Sigmoid colon (tissue), 7 donors: ENCODE data around the gene UVRAG. TPM values are rescaled to one million over a fixed set of nuclear protein-coding genes. Genes with fewer than 3 reads are reported as not detected.

Source experiments
- DNase-seq: peaks from one replicate; pipeline ENCODE4 v3.0.0-alpha.2; 2019
- H3K27ac ChIP-seq, 4 donors: fragments of 200-600 bp; sonication (generic); one replicate each; pipeline ENCODE4 v1.5.1; 2016 to 2019; ENCODE audit warnings: mild to moderate bottlenecking in 1 of 4
- H3K27me3 ChIP-seq, 3 donors: fragments of 200-600 bp; sonication (generic); one replicate each; pipeline ENCODE4 v1.5.1; 2019; ENCODE audit warnings: mild to moderate bottlenecking in 1 of 3
- H3K36me3 ChIP-seq, 4 donors: fragments of 200-600 bp; sonication (generic); one replicate each; pipeline ENCODE4 v1.5.1; 2016 to 2019
- H3K4me1 ChIP-seq, 4 donors: fragments of 200-600 bp; sonication (generic); one replicate each; pipeline ENCODE4 v1.5.1; 2017 to 2019
- H3K4me3 ChIP-seq, 4 donors: fragments of 200-600 bp; sonication (generic); one replicate each; pipeline ENCODE4 v1.5.1; 2017 to 2019; ENCODE audit warnings: mild to moderate bottlenecking in 2 of 4, moderate library complexity in 1 of 4
- H3K9me3 ChIP-seq, 4 donors: fragments of 200-600 bp in 3 of 4; sonication (generic) in 3 of 4; one replicate each; pipeline versions ENCODE4 v1.5.1 to v1.6.1; 2013 to 2019
- CTCF ChIP-seq, 4 experiments: fragments of 450-650 bp in 3 of 4; fragments of 200-600 bp in 1 of 4; IDR thresholded peaks; one replicate each; pipeline ENCODE4 v1.5.1; 2016 to 2019; ENCODE audit warnings: antibody characterized with exemption in 4 of 4, mild to moderate bottlenecking in 3 of 4, moderate library complexity in 2 of 4
- EP300 ChIP-seq, 4 donors: sonication (generic); formaldehyde crosslinking; IDR thresholded peaks; one replicate each; pipeline ENCODE4 v1.6.1; 2017; ENCODE audit warnings: antibody characterized with exemption in 4 of 4
- POLR2A ChIP-seq, 2 donors: fragments of 450-650 bp; IDR thresholded peaks; one replicate each; pipeline ENCODE4 v1.6.1; 2016; ENCODE audit warnings: antibody characterized with exemption in 2 of 2, mild to moderate bottlenecking in 2 of 2, moderate library complexity in 2 of 2
- POLR2AphosphoS5 ChIP-seq, 4 donors: sonication (generic); formaldehyde crosslinking; IDR thresholded peaks; one replicate each; pipeline ENCODE4 v1.6.1; 2017; ENCODE audit warnings: antibody characterized with exemption in 4 of 4
- WGBS, 2 donors: extraction: QIAGEN DNeasy Blood & Tissue Kit; methylation state at CpG; one replicate each; pipeline ENCODE4 v1.1.7; 2013; 5-methylcytosine and 5-hydroxymethylcytosine counted together
- intact Hi-C: fragments of 100-400 bp; cut with DNase I; formaldehyde crosslinking; loops from one replicate; pipeline ENCODE4 v1.15.1; 2023
- polyA plus RNA-seq, 3 donors: library from polyadenylated mRNA; stranded (reverse); fragments of 200-250 nt; gene quantifications; one replicate each; pipeline ENCODE4 v1.2.3, GENCODE V29; 2013
- total RNA-seq, 4 donors: library from RNA; depleted of rRNA; stranded (reverse); fragments of >200 nt; gene quantifications; one replicate each; pipeline ENCODE4 v1.1.0, GENCODE V29; 2016
- donor health status: healthy with polysubstance abuse.
- donor health status: Bipolar disorder and iron deficiency.
- donor health status: healthy.

UVRAG gene
- total and polyA plus RNA-seq, 7 donors: 4.9 to 43.2 (median 29.3) TPM

DNA sequence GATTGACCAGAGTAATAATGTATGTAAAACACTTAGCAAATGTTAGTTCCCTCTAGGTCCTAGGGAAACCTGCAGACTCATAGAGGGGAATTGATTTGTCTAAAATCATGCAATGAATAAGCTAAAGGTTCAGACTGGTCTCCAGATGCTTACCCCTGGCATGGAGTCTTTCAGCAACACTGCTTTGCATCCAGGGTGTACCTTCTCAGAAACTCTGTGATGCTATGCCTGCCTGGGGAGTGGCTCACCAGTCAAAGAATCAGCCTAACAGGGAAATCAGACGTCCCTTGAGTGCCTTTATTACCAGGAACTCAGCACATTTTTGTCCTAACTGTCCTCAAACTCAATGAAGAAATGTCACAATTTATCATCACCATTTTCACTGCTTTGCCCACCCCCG lies 5.9 kb upstream of the UVRAG start:
- peaks cover 0 to 8% (median 6%) of the 10 kb centered on the region in 4 donors for H3K4me1 ChIP-seq
- H3K27me3 ChIP-seq: no peaks in the 10 kb centered on the region
- DNase-seq: no peak
- H3K36me3 ChIP-seq: no peaks in the 10 kb centered on the region
- H3K4me3 ChIP-seq: no peak overlapping the region
- TF ChIP-seq POLR2A (IDR thresholded peaks at IDR 0.05) (no peak), POLR2AphosphoS5 (IDR thresholded peaks at IDR 0.05) (no peak), CTCF (IDR thresholded peaks at IDR 0.05) (no peak), EP300 (IDR thresholded peaks at IDR 0.05) (no peak)
- 56 to 72% methylated on average over 2 of the region's 2 CpGs for WGBS, 2 donors
- no peaks in the 10 kb centered on the region for H3K9me3 ChIP-seq
- no peak overlapping the region for H3K27ac ChIP-seq
- intact Hi-C loops: no loop called here

DNA sequence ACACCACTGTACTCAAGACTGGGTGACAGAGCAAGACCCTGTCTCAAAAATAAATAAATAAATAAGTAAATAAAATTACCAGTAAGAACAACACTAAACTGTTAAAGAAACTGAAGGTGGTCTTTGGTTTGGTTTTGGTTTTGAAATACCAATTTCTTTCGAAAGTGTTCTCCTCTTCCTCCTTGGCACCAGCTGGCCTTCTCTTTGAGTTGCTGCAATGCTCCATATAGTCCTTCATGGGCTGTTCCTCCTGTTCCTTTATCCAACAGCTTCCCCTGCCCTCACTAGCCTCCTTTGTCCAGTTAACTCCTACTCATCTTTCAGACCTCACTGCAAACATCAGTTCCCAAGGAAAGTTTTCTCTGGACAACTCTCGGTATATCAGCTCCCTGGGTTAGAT lies 5.0 kb upstream of the UVRAG start:
- TF ChIP-seq CTCF (IDR thresholded peaks at IDR 0.05) (no peak), POLR2AphosphoS5 (IDR thresholded peaks at IDR 0.05) (no peak), POLR2A (IDR thresholded peaks at IDR 0.05) (no peak), EP300 (IDR thresholded peaks at IDR 0.05) (no peak)
- DNase-seq: no peak
- no peak overlapping the region for H3K4me3 ChIP-seq
- intact Hi-C loops: loop anchor here (10.0 kb wide), 1 partner anchor 225 kb away; no protein-coding TSS in a partner anchor
- WGBS, 2 donors: 88 to 89% methylated on average over 2 of the region's 2 CpGs
- H3K4me1 ChIP-seq: peaks cover 0 to 11% (median 9%) of the 10 kb centered on the region in 4 donors
- H3K27me3 ChIP-seq: no peaks in the 10 kb centered on the region
- no peaks in the 10 kb centered on the region for H3K9me3 ChIP-seq
- no peak overlapping the region for H3K27ac ChIP-seq
- H3K36me3 ChIP-seq: no peaks in the 10 kb centered on the region

DNA sequence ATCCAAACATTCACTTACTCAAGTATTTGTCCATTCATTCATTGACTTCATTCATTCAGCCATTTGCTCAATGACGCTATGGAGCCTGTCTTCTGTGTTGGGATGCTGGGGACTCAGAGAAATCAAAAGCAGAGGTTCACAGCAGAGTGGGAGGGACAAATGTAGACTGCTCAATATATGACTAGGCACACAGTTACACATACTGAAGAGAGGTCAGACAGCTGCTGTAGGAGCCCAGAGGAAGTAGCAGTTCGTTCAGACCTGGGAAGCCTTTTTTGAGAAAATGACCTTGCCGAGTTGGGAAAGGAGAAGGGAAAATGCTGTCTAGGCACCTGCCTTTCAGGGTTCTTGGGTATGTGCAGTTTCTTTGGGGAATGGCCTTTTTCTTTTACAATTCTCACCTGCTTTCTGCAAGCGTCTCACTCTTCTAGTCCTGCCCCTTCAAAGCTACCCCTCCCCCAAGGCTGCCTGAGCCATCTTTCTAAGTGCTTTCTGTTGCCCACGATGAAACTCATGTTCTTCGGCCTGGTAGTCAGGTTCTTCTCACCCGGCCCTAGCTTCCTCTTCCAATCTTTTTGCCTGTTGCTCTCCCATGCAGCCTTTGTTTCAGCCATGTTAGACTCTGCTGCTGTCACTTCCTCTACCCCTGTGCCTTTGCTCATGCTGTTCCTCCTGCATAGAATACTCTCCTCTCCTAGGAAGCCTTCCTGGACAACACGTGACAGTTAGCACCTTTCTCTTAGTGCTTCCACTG lies 4.2 kb upstream of the UVRAG start:
- intact Hi-C loops: loop anchor here (10.0 kb wide), 1 partner anchor 226 kb away; no protein-coding TSS in a partner anchor
- TF ChIP-seq CTCF (IDR thresholded peaks at IDR 0.05) (no peak), POLR2AphosphoS5 (IDR thresholded peaks at IDR 0.05) (no peak), EP300 (IDR thresholded peaks at IDR 0.05) (no peak), POLR2A (IDR thresholded peaks at IDR 0.05) (no peak)
- Histone ChIP-seq H3K36me3 (no peaks in the 10 kb centered on the region), H3K4me1 (peaks cover 0 to 11% (median 9%) of the 10 kb centered on the region in 4 donors), H3K9me3 (no peaks in the 10 kb centered on the region), H3K27ac (no peak overlapping the region), H3K4me3 (no peak overlapping the region), H3K27me3 (no peaks in the 10 kb centered on the region)
- DNase-seq: no peak
- 79 to 87% methylated on average over 8 of the region's 8 CpGs for WGBS, 2 donors

DNA sequence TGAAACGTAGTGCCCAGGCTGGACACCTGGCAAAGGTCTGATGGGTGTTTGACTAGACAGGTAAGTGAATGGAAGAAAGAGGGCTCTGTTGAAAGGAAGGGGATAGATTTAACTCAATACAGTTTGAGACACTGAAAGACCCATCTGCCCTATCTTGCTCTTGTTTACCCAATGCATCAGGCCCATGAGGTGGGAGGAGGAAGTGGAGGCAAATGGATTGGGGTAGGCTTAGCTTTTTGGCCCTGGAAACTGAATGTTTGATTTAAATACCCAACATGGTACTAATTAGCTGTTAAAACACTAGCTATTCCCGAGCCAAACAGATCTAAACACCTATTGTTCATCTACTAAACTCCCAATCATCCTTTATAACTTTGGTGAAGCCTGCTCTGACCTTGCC lies 3.5 kb upstream of the UVRAG start:
- no peak overlapping the region for H3K27ac ChIP-seq
- DNase-seq: no peak
- TF ChIP-seq EP300 (IDR thresholded peaks at IDR 0.05): no peak
- no peak for TF ChIP-seq CTCF (IDR thresholded peaks at IDR 0.05)
- no peak for TF ChIP-seq POLR2AphosphoS5 (IDR thresholded peaks at IDR 0.05)
- no peak for TF ChIP-seq POLR2A (IDR thresholded peaks at IDR 0.05)
- H3K36me3 ChIP-seq: no peaks in the 10 kb centered on the region
- no peaks in the 10 kb centered on the region for H3K27me3 ChIP-seq
- no peaks in the 10 kb centered on the region for H3K9me3 ChIP-seq
- intact Hi-C loops: loop anchor here (10.0 kb wide), 1 partner anchor 227 kb away; no protein-coding TSS in a partner anchor
- H3K4me1 ChIP-seq: peaks cover 0 to 17% (median 13%) of the 10 kb centered on the region in 4 donors
- no peak overlapping the region for H3K4me3 ChIP-seq
- WGBS, 2 donors: 86 to 87% methylated on average over 2 of the region's 2 CpGs
